Vagina (tissue), 2 donors: ENCODE results near the gene TIPIN.

Experiments used
- CTCF ChIP-seq, 3 experiments: fragments of 450-650 bp in 2 of 3; fragments of 200-600 bp in 1 of 3; sonication (generic) in 1 of 3; IDR thresholded peaks; one replicate each; pipeline ENCODE4 v1.5.1; 2017 to 2019; ENCODE audit warnings: antibody characterized with exemption in 3 of 3, mild to moderate bottlenecking in 2 of 3, moderate library complexity in 2 of 3
- POLR2A ChIP-seq, 2 donors: fragments of 450-650 bp; IDR thresholded peaks; one replicate each; pipeline ENCODE4 v1.6.1; 2017; ENCODE audit warnings: antibody characterized with exemption in 2 of 2, mild to moderate bottlenecking in 2 of 2, moderate library complexity in 2 of 2

GRCh38 chr15:66298803-66299251, 57.7 kb downstream of the TIPIN start:
- no peak for TF ChIP-seq POLR2A (IDR thresholded peaks at IDR 0.05)
- TF ChIP-seq CTCF (IDR thresholded peaks at IDR 0.05) = no peak
